ENCODE data around the gene B3GAT1.
"Not testable (repeated sequence)": the region's sequence is repeated elsewhere in the genome, so short reads cannot be mapped to it uniquely, and the experiment has no call there.

The B3GAT1 gene

GRCh38 chr11:134449713-134450112 lies 37.7 kb upstream of the B3GAT1 start:
- H3K4me3 ChIP-seq (replicated peaks; ENCODE audit: low read depth, low read length) = no peak overlapping the region
- TF ChIP-seq CTCF (IDR thresholded peaks at IDR 0.05; ENCODE audit: low read depth, low read length, missing control alignments) = no peak
- no peak for DNase-seq (ENCODE audit: extremely low read depth, low read depth)

GRCh38 chr11:134449051-134449450 lies 37.0 kb upstream of the B3GAT1 start:
- no peak for TF ChIP-seq CTCF (IDR thresholded peaks at IDR 0.05; ENCODE audit: low read depth, low read length, missing control alignments)
- no peak for DNase-seq (ENCODE audit: extremely low read depth, low read depth)

GRCh38 chr11:134447696-134448095 lies 35.7 kb upstream of the B3GAT1 start:
- DNase-seq (ENCODE audit: extremely low read depth, low read depth) = no peak
- no peak for TF ChIP-seq CTCF (IDR thresholded peaks at IDR 0.05; ENCODE audit: low read depth, low read length, missing control alignments)
- no peak overlapping the region for H3K4me3 ChIP-seq (replicated peaks; ENCODE audit: low read depth, low read length)

More at GRCh38 chr11:134449051-134449450, 37.0 kb upstream of the B3GAT1 start:
- H3K4me3 ChIP-seq (replicated peaks; ENCODE audit: low read depth, low read length) = no peak overlapping the region

GRCh38 chr11:134445601-134446325 lies 33.7 kb upstream of the B3GAT1 start:
- no peak overlapping the region for H3K4me3 ChIP-seq (replicated peaks; ENCODE audit: low read depth, low read length)
- no peak for DNase-seq (ENCODE audit: extremely low read depth, low read depth)
- no peak for TF ChIP-seq CTCF (IDR thresholded peaks at IDR 0.05; ENCODE audit: low read depth, low read length, missing control alignments)

GRCh38 chr11:134444160-134445108 lies 32.4 kb upstream of the B3GAT1 start:
- DNase-seq (ENCODE audit: extremely low read depth, low read depth) = not testable (repeated sequence)

GRCh38 chr11:134443246-134443645 lies 31.2 kb upstream of the B3GAT1 start:
- TF ChIP-seq CTCF (IDR thresholded peaks at IDR 0.05; ENCODE audit: low read depth, low read length, missing control alignments) = no peak
- no peak for DNase-seq (ENCODE audit: extremely low read depth, low read depth)
- H3K4me3 ChIP-seq (replicated peaks; ENCODE audit: low read depth, low read length) = no peak overlapping the region

More at GRCh38 chr11:134444160-134445108, 32.4 kb upstream of the B3GAT1 start:
- not testable (repeated sequence) for H3K4me3 ChIP-seq (replicated peaks; ENCODE audit: low read depth, low read length)

- no peak overlapping the region for H3K4me3 ChIP-seq (replicated peaks; ENCODE audit: low read depth, low read length)
- no peak for TF ChIP-seq CTCF (IDR thresholded peaks at IDR 0.05; ENCODE audit: low read depth, low read length, missing control alignments)
- DNase-seq (ENCODE audit: extremely low read depth, low read depth) = no peak
Measured at GRCh38 chr11:134442246-134442645, 30.2 kb upstream of the B3GAT1 start.

All from HFF-Myc (cell line).